ENCODE measurements around the gene PRM1. TPM values are rescaled to one million over a fixed set of nuclear protein-coding genes. Genes with fewer than 3 reads are reported as not detected.

Gene PRM1
- total RNA-seq, 1 experiment from 2014 or later, result not detected

DNA sequence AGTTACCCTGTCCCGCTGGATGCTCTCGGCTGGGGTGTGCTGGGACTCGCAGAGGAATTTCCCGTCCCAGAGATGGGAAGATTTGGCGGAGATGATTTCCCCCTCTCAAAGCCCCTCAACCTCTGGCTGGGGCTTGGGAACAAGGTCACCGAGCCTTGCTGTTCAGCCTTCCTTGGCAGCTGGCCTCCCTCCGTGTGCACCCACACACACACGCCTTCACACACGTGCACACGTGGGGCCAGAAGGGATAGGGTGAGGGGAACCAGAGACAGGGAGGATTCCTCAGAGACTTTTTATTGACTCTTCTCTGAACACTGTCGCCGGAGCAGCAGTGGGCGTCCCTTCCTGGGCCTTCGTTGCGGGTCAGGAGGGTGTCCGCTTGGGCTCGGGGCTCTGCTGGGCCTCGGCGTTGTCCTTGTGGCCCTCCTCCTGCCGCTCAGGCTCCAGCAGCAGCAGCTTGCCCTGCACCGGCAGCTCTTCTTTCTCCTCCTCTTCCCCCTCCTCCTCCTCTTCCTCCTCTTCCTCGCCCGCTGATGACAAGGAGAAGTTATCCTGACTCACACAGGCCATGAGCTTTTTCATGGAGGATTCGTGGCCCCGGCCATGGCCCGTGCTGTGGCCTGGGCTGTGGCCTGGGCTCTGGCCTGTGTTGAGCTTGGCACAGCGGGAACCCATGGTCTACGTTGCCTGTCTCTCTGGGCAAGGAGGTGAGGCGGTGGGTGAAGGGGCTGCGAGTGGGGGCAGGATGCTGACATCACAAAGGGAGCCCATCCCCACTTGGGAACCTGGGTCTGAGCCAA, 8.0 kb downstream of the PRM1 start, which contains the start of gene PRM3:
Gene PRM3, minus strand, starts transcription at position 709 of the 800 bp plus-strand sequence. Its CDS starts 34 bp downstream, at position 675.
- Histone ChIP-seq H3K4me3 (ENCODE audit: low read depth in 2 of 2, low read length in 2 of 2) (no peak within 1 kb of the TSS), H3K9me3 (ENCODE audit: control insufficient read depth, insufficient read depth, low read depth, low read length) (no peaks in the 10 kb centered on the region), H3K27ac (ENCODE audit: low read length) (no peak within 1 kb of the TSS; the same call in 1 of the 2 replicates), H3K36me3 (ENCODE audit: control insufficient read depth, insufficient read depth, low read length) (no peaks in the 10 kb centered on the region), H3K4me1 (ENCODE audit: control insufficient read depth, insufficient read depth, low read length) (peaks cover 9% of the 10 kb centered on the region), H3K27me3 (ENCODE audit: control insufficient read depth, insufficient read depth, low read length) (no peaks in the 10 kb centered on the region)
- TF ChIP-seq POLR2AphosphoS5 (IDR thresholded peaks at IDR 0.05; ENCODE audit: low read depth, low read length) (no peak), TCF7L2 (IDR thresholded peaks at IDR 0.05; ENCODE audit: low read depth, low read length) (no peak), SIN3A (IDR thresholded peaks at IDR 0.05; ENCODE audit: borderline replicate concordance, insufficient read depth, low read depth, low read length) (no peak)
- TF ChIP-seq, protein P1, sequence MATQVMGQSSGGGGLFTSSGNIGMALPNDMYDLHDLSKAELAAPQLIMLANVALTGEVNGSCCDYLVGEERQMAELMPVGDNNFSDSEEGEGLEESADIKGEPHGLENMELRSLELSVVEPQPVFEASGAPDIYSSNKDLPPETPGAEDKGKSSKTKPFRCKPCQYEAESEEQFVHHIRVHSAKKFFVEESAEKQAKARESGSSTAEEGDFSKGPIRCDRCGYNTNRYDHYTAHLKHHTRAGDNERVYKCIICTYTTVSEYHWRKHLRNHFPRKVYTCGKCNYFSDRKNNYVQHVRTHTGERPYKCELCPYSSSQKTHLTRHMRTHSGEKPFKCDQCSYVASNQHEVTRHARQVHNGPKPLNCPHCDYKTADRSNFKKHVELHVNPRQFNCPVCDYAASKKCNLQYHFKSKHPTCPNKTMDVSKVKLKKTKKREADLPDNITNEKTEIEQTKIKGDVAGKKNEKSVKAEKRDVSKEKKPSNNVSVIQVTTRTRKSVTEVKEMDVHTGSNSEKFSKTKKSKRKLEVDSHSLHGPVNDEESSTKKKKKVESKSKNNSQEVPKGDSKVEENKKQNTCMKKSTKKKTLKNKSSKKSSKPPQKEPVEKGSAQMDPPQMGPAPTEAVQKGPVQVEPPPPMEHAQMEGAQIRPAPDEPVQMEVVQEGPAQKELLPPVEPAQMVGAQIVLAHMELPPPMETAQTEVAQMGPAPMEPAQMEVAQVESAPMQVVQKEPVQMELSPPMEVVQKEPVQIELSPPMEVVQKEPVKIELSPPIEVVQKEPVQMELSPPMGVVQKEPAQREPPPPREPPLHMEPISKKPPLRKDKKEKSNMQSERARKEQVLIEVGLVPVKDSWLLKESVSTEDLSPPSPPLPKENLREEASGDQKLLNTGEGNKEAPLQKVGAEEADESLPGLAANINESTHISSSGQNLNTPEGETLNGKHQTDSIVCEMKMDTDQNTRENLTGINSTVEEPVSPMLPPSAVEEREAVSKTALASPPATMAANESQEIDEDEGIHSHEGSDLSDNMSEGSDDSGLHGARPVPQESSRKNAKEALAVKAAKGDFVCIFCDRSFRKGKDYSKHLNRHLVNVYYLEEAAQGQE (IDR thresholded peaks at IDR 0.05; ENCODE audit: insufficient read depth in 1 of 2, low read depth in 2 of 2, low read length in 1 of 2), result no peak
- TF ChIP-seq, protein P2, sequence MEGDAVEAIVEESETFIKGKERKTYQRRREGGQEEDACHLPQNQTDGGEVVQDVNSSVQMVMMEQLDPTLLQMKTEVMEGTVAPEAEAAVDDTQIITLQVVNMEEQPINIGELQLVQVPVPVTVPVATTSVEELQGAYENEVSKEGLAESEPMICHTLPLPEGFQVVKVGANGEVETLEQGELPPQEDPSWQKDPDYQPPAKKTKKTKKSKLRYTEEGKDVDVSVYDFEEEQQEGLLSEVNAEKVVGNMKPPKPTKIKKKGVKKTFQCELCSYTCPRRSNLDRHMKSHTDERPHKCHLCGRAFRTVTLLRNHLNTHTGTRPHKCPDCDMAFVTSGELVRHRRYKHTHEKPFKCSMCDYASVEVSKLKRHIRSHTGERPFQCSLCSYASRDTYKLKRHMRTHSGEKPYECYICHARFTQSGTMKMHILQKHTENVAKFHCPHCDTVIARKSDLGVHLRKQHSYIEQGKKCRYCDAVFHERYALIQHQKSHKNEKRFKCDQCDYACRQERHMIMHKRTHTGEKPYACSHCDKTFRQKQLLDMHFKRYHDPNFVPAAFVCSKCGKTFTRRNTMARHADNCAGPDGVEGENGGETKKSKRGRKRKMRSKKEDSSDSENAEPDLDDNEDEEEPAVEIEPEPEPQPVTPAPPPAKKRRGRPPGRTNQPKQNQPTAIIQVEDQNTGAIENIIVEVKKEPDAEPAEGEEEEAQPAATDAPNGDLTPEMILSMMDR (IDR thresholded peaks at IDR 0.05), result no peak
- in situ Hi-C loops (cut with HindIII; ENCODE audit: low pct_unique_long_range_greater_than_20kb, low sequenced_read_pairs), result no loop called here
- ChIA-PET POLR2A (no interaction called here), CTCF (interaction anchor here (1.5 kb wide), 1 partner anchor 24 kb away, joined by 4 read pairs; no protein-coding TSS in a partner anchor)
- BruUV-seq (replicated peaks), result no TSS peak
- ATAC-seq, result no peak; the same call in 1 of the 2 replicates
- DNase-seq (ENCODE audit: low read depth, low spot score), result no peak
- intact Hi-C loops (cut with micrococcal nuclease; ENCODE audit: unreplicated experiment), result no loop called here

DNA sequence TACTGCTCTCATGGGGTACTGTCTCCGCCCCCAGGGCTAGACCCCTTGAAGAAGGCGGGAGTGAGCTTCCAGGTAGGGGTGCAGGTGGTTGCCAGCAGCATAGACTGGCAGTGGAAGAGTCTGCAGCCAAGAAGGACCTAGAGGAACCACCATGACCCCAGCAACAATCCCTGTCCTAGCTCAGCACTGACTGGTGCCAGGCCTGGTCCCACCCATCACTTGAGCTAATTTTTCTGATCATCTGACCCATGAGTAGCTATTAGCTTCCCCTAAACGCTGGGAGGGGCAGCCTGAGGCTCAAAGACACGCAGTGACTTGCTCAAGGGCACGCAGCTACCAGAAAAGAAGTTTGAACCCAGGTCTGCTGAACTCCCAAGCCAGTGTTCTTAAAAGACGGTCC, 8.6 kb downstream of the PRM1 start:
- CTCF ChIA-PET, result no interaction called here

More for the DNA sequence above, 8.6 kb downstream of the PRM1 start:
- no peak overlapping the region for H3K27ac ChIP-seq (ENCODE audit: low read length)
- in situ Hi-C loops (cut with HindIII; ENCODE audit: low pct_unique_long_range_greater_than_20kb, low sequenced_read_pairs), result no loop called here
- POLR2A ChIA-PET, result no interaction called here
- no peaks in the 10 kb centered on the region for H3K36me3 ChIP-seq (ENCODE audit: control insufficient read depth, insufficient read depth, low read length)
- DNase-seq (ENCODE audit: low read depth, low spot score) (no peak), ATAC-seq (0 out of 2 replicates have a peak, but pooled peaks have one; percentile 13)
- TF ChIP-seq POLR2AphosphoS5 (IDR thresholded peaks at IDR 0.05; ENCODE audit: low read depth, low read length) (no peak), TCF7L2 (IDR thresholded peaks at IDR 0.05; ENCODE audit: low read depth, low read length) (no peak)
- TF ChIP-seq, protein P1 (IDR thresholded peaks at IDR 0.05; ENCODE audit: insufficient read depth in 1 of 2, low read depth in 2 of 2, low read length in 1 of 2), result no peak
- intact Hi-C loops (cut with micrococcal nuclease; ENCODE audit: unreplicated experiment), result no loop called here
- no TSS peak for BruUV-seq (replicated peaks)
- no peaks in the 10 kb centered on the region for H3K9me3 ChIP-seq (ENCODE audit: control insufficient read depth, insufficient read depth, low read depth, low read length)
- H3K4me1 ChIP-seq (ENCODE audit: control insufficient read depth, insufficient read depth, low read length), result peaks cover 9% of the 10 kb centered on the region
- H3K4me3 ChIP-seq (ENCODE audit: low read depth in 2 of 2, low read length in 2 of 2), result no peak overlapping the region
- no peaks in the 10 kb centered on the region for H3K27me3 ChIP-seq (ENCODE audit: control insufficient read depth, insufficient read depth, low read length)

Measured in Panc1 (cell line).